PC-3 (cell line): ENCODE results near the gene SAG.

Experiments used
- CTCF ChIP-seq: fragments of 300-600 bp; sonication (generic); conservative IDR thresholded peaks from 2 replicates; pipeline ENCODE4 v1.5.1; 2017; ENCODE audit warnings: antibody characterized with exemption, low read depth, mild to moderate bottlenecking, low read length
- EZH2 ChIP-seq: fragments of 300-600 bp; sonication (generic); IDR thresholded peaks from one replicate; pipeline ENCODE4 v1.6.1; 2017; ENCODE audit warnings: antibody characterized with exemption, mild to moderate bottlenecking, low read length; ENCODE audit not compliant: unreplicated experiment
- EZH2phosphoT487 ChIP-seq: fragments of 300-600 bp; sonication (generic); IDR thresholded peaks from 2 replicates; pipeline ENCODE4 v1.6.1; 2018; ENCODE audit warnings: mild to moderate bottlenecking, antibody characterized with exemption, low read length, borderline replicate concordance

DNA sequence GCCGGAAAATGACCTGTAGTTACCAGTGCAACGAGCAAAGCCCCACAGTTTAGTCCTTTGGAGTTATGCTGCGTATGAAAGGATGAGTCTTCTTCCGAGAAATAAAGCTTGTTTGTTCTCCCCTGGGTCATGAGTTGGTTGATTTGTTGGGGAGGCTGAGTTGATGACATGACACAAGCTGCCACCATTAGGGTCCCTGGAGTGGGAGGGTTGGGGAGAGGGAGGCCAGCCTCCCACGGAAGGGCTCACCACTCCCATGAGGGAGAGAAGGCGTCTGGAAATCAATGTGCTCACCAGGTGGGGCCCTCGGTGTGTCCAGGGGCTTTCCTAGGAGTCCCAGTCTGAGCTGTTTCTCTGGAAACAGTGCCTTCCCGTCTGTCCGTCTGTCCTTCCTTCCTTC is 39.3 kb downstream of the SAG start:
- no peak for TF ChIP-seq CTCF
- TF ChIP-seq EZH2phosphoT487, result no peak
- no peak for TF ChIP-seq EZH2
